Activated naive CD8-positive, alpha-beta T cell treated with anti-CD3 and anti-CD28 coated beads, Interleukin-2, amount 50 U/mL, for 16 hours (primary cell): ENCODE results near the gene XIRP2.

Source experiments
- DNase-seq: peaks from one replicate; pipeline ENCODE4 v3.0.0-alpha.2; 2020; ENCODE audit warnings: low read depth, low spot score

Gene XIRP2

GRCh38 chr2:167289651-167290410, 401.6 kb downstream of the XIRP2 start:
- DNase-seq: no peak

GRCh38 chr2:167292430-167293171, 404.3 kb downstream of the XIRP2 start, which contains the start of gene B3GALT1:
Gene B3GALT1 (plus strand): TSS chr2:167293001.
- peak; percentile 3 for DNase-seq

GRCh38 chr2:167293172-167293781, 405.0 kb downstream of the XIRP2 start:
- DNase-seq: no peak

GRCh38 chr2:167293943-167294775, 405.9 kb downstream of the XIRP2 start:
- no peak for DNase-seq

GRCh38 chr2:167294776-167295140, 406.5 kb downstream of the XIRP2 start:
- DNase-seq: no peak

GRCh38 chr2:167297292-167297691, 409.0 kb downstream of the XIRP2 start:
- no peak for DNase-seq

GRCh38 chr2:167298017-167298416, 409.7 kb downstream of the XIRP2 start:
- DNase-seq: no peak
